Transverse colon (tissue), 4 donors: ENCODE data around the gene NIF3L1. TPM values are rescaled to one million over a fixed set of nuclear protein-coding genes. Genes with fewer than 3 reads are reported as not detected.
A peak's percentile ranks its signal among the peaks of the same experiment; 100 is the strongest.

Experiments used
- DNase-seq: peaks from one replicate; pipeline ENCODE4 v3.0.0-alpha.2; 2019
- H3K27ac ChIP-seq, 4 donors: fragments of 200-600 bp; sonication (generic); 2 replicates each; pipeline ENCODE4 v1.5.1; 2016 to 2018; ENCODE audit warnings: inconsistent platforms in 4 of 4
- H3K27me3 ChIP-seq: fragments of 200-600 bp; sonication (generic); 2 replicates; pipeline ENCODE4 v1.5.1; 2017; ENCODE audit warnings: inconsistent platforms
- H3K36me3 ChIP-seq, 4 donors: fragments of 200-600 bp; sonication (generic); 2 replicates each; pipeline ENCODE4 v1.5.1; 2017 to 2019; ENCODE audit warnings: inconsistent platforms in 4 of 4
- H3K4me1 ChIP-seq, 4 donors: fragments of 200-600 bp; sonication (generic); 2 replicates each; pipeline ENCODE4 v1.5.1; 2017 to 2020; ENCODE audit warnings: inconsistent platforms in 4 of 4
- H3K4me3 ChIP-seq, 4 donors: fragments of 200-600 bp; sonication (generic); 1 replicate in 1 of 4; 2 replicates in 3 of 4; pipeline versions ENCODE4 v1.5.1 to v1.6.1; 2017 to 2019; ENCODE audit warnings: inconsistent platforms in 4 of 4
- H3K9me3 ChIP-seq, 2 donors: fragments of 200-600 bp; sonication (generic); 2 replicates each; pipeline ENCODE4 v1.5.1; 2017 to 2019; ENCODE audit warnings: inconsistent platforms in 2 of 2
- CTCF ChIP-seq, 5 experiments: fragments of 200-600 bp in 3 of 5; fragments of 450-650 bp in 2 of 5; sonication (generic) in 3 of 5; IDR thresholded peaks; 1 replicate in 2 of 5; 2 replicates in 3 of 5; pipeline ENCODE4 v1.5.1; 2016 to 2017; ENCODE audit warnings: antibody characterized with exemption in 5 of 5, inconsistent platforms in 3 of 5, mild to moderate bottlenecking in 2 of 5, moderate library complexity in 1 of 5
- EP300 ChIP-seq: sonication (generic); formaldehyde crosslinking; IDR thresholded peaks from one replicate; pipeline ENCODE4 v1.6.1; 2017; ENCODE audit warnings: antibody characterized with exemption, low read depth
- POLR2A ChIP-seq: fragments of 450-650 bp; IDR thresholded peaks from one replicate; pipeline ENCODE4 v1.6.1; 2016; ENCODE audit warnings: antibody characterized with exemption, mild to moderate bottlenecking, moderate library complexity
- POLR2AphosphoS5 ChIP-seq, 3 donors: sonication (generic); formaldehyde crosslinking; IDR thresholded peaks; one replicate each; pipeline ENCODE4 v1.6.1; 2016; ENCODE audit warnings: antibody characterized with exemption in 3 of 3
- WGBS, 2 donors: methylation state at CpG; one replicate each; pipeline ENCODE4 v1.1.5; 2018; ENCODE audit warnings: low coverage in 1 of 2; 5-methylcytosine and 5-hydroxymethylcytosine counted together
- in situ Hi-C, 4 donors: fragments of 200-750 bp; cut with MboI; loops; one replicate each; pipeline versions ENCODE4 v1.15.0 to v1.15.1; 2017; ENCODE audit warnings: low sequenced_read_pairs in 3 of 4, low pct_ligation_motif_present in 1 of 4, low pct_unique_long_range_greater_than_20kb in 1 of 4
- intact Hi-C: fragments of 100-400 bp; cut with DNase I; formaldehyde crosslinking; loops from one replicate; pipeline ENCODE4 v1.15.1; 2023; ENCODE audit warnings: low total_unique reads
- total RNA-seq, 4 donors: library from RNA; depleted of rRNA; stranded (reverse); fragments of >200 nt; gene quantifications; one replicate each; pipeline ENCODE4 v1.1.0, GENCODE V29; 2016

NIF3L1 gene
- total RNA-seq, 4 donors from 2014 or later, result 14.5 to 26.6 (median 21.5) TPM

- Histone ChIP-seq H3K4me3 (peak within 1 kb of the TSS; percentile 73 to 92 (median 80)), H3K27me3 (no peaks in the 10 kb centered on the region), H3K27ac (peak within 1 kb of the TSS; percentile 98 to 100 (median 99)), H3K4me1 (peaks cover 9 to 41% (median 25%) of the 10 kb centered on the region in 4 donors), H3K9me3 (no peaks in the 10 kb centered on the region), H3K36me3 (peaks cover 0 to 13% (median 1%) of the 10 kb centered on the region in 4 donors)
- in situ Hi-C loops (loop anchor here in 2 of 4 donors (10.0 to 25.0 kb wide), 2 partner anchors 50 to 552 kb away; partner anchors contain the start of genes BZW1 (in 1 of the 2) and SPATS2L (in 1 of the 2)), intact Hi-C loops (no loop called here)
- 1% methylated on average over 83 of the region's 89 CpGs; no CpG with 5 or more reads in 1 of the 2 donors for WGBS, 2 donors
- peak; percentile 98 for DNase-seq
- TF ChIP-seq POLR2AphosphoS5 (IDR thresholded peaks at IDR 0.05) (peak; percentile 100), EP300 (no peak), CTCF (IDR thresholded peaks at IDR 0.05) (peak in 1 of 5 experiments; percentile 11), POLR2A (peak; percentile 100)
These were observed 24.8 kb upstream of the NIF3L1 start, which contains the start of gene CLK1 for GRCh38 chr2:200864176-200865034. CLK1 (minus strand) TSS chr2:200864658; CDS start chr2:200861862, 2,796 bp downstream.

- H3K9me3 ChIP-seq, result no peaks in the 10 kb centered on the region
- TF ChIP-seq POLR2A (no peak), POLR2AphosphoS5 (IDR thresholded peaks at IDR 0.05) (no peak)
- in situ Hi-C loops (loop anchor here in 2 of 4 donors (10.0 to 25.0 kb wide), 2 partner anchors 54 to 557 kb away; partner anchors contain the start of genes BZW1 (in 1 of the 2) and SPATS2L (in 1 of the 2)), intact Hi-C loops (no loop called here)
- DNase-seq, result no peak
- no peak overlapping the region for H3K27ac ChIP-seq
- no peak overlapping the region for H3K4me3 ChIP-seq
- 80 to 95% methylated on average over 1 to 2 of the region's 2 CpGs for WGBS, 2 donors
- peaks cover 0 to 6% (median 3%) of the 10 kb centered on the region in 4 donors for H3K36me3 ChIP-seq
- H3K27me3 ChIP-seq, result no peaks in the 10 kb centered on the region
- H3K4me1 ChIP-seq, result peaks cover 4 to 13% (median 7%) of the 10 kb centered on the region in 4 donors
These were observed 20.2 kb upstream of the NIF3L1 start for GRCh38 chr2:200869014-200869413.

GRCh38 chr2:200871151-200871550, 18.0 kb upstream of the NIF3L1 start:
- in situ Hi-C loops, result loop anchor here in 1 of 4 donors (25.0 kb wide), 1 partner anchor 559 kb away; the partner anchor contains the start of gene SPATS2L
- Histone ChIP-seq H3K4me3 (no peak overlapping the region), H3K4me1 (peaks cover 0 to 7% (median 0%) of the 10 kb centered on the region in 4 donors), H3K27me3 (no peaks in the 10 kb centered on the region), H3K9me3 (no peaks in the 10 kb centered on the region), H3K36me3 (peaks cover 0 to 22% (median 9%) of the 10 kb centered on the region in 4 donors), H3K27ac (no peak overlapping the region)
- TF ChIP-seq CTCF (IDR thresholded peaks at IDR 0.05) (no peak), POLR2AphosphoS5 (IDR thresholded peaks at IDR 0.05) (no peak), EP300 (no peak), POLR2A (no peak)
- WGBS, 2 donors, result 64 to 79% methylated on average over 3 of the region's 3 CpGs
- intact Hi-C loops, result no loop called here
- no peak for DNase-seq

GRCh38 chr2:200873560-200873959, 15.6 kb upstream of the NIF3L1 start:
- WGBS, 2 donors, result 93 to 96% methylated on average over 6 of the region's 6 CpGs
- H3K36me3 ChIP-seq, result peaks cover 0 to 38% (median 17%) of the 10 kb centered on the region in 4 donors
- H3K27me3 ChIP-seq, result no peaks in the 10 kb centered on the region
- H3K9me3 ChIP-seq, result no peaks in the 10 kb centered on the region
- H3K27ac ChIP-seq, result no peak overlapping the region
- intact Hi-C loops (no loop called here), in situ Hi-C loops (loop anchor here in 1 of 4 donors (25.0 kb wide), 1 partner anchor 561 kb away; the partner anchor contains the start of gene SPATS2L)
- H3K4me3 ChIP-seq, result no peak overlapping the region
- H3K4me1 ChIP-seq, result no peaks in the 10 kb centered on the region
- DNase-seq, result no peak
- TF ChIP-seq EP300, result no peak
- TF ChIP-seq POLR2AphosphoS5 (IDR thresholded peaks at IDR 0.05), result no peak
- no peak for TF ChIP-seq CTCF (IDR thresholded peaks at IDR 0.05)
- TF ChIP-seq POLR2A, result no peak
